ENCODE results near the gene OGFOD3. TPM values are rescaled to one million over a fixed set of nuclear protein-coding genes. Genes with fewer than 3 reads are reported as not detected.

Gene OGFOD3
- polyA plus RNA-seq, 4 donors = 21.5 to 30.3 (median 23.9) TPM

- no peak for DNase-seq (ENCODE audit: low read depth in 4 of 4, low spot score in 3 of 4)
Observed at GRCh38 chr17:82449131-82449882, 30.9 kb upstream of the OGFOD3 start.

- DNase-seq (ENCODE audit: low read depth in 4 of 4, low spot score in 3 of 4) = no peak
Observed at GRCh38 chr17:82447876-82448275, 29.5 kb upstream of the OGFOD3 start.

GRCh38 chr17:82446649-82447048 is 28.3 kb upstream of the OGFOD3 start:
- no peak for DNase-seq (ENCODE audit: low read depth in 4 of 4, low spot score in 3 of 4)

GRCh38 chr17:82446124-82446523 is 27.7 kb upstream of the OGFOD3 start:
- no peak for DNase-seq (ENCODE audit: low read depth in 4 of 4, low spot score in 3 of 4)

GRCh38 chr17:82445542-82445941 is 27.2 kb upstream of the OGFOD3 start:
- no peak for DNase-seq (ENCODE audit: low read depth in 4 of 4, low spot score in 3 of 4)

GRCh38 chr17:82444941-82445521 is 26.6 kb upstream of the OGFOD3 start:
- no peak for DNase-seq (ENCODE audit: low read depth in 4 of 4, low spot score in 3 of 4)

- DNase-seq (ENCODE audit: low read depth in 4 of 4, low spot score in 3 of 4) = no peak
Observed at GRCh38 chr17:82444284-82444893, 26.0 kb upstream of the OGFOD3 start.

- no peak for DNase-seq (ENCODE audit: low read depth in 4 of 4, low spot score in 3 of 4)
Observed at GRCh38 chr17:82443465-82444283, 25.3 kb upstream of the OGFOD3 start.

- DNase-seq (ENCODE audit: low read depth in 4 of 4, low spot score in 3 of 4) = no peak
Observed at GRCh38 chr17:82442643-82443464, 24.5 kb upstream of the OGFOD3 start.

- DNase-seq (ENCODE audit: low read depth in 4 of 4, low spot score in 3 of 4) = no peak
Observed at GRCh38 chr17:82441691-82442487, 23.5 kb upstream of the OGFOD3 start.

- DNase-seq (ENCODE audit: low read depth in 4 of 4, low spot score in 3 of 4) = no peak
Observed at GRCh38 chr17:82440991-82441627, 22.7 kb upstream of the OGFOD3 start.

- DNase-seq (ENCODE audit: low read depth in 4 of 4, low spot score in 3 of 4) = no peak
Observed at GRCh38 chr17:82440469-82440981, 22.1 kb upstream of the OGFOD3 start.

GRCh38 chr17:82439829-82440365 is 21.5 kb upstream of the OGFOD3 start:
- no peak for DNase-seq (ENCODE audit: low read depth in 4 of 4, low spot score in 3 of 4)

- DNase-seq (ENCODE audit: low read depth in 4 of 4, low spot score in 3 of 4) = no peak
Observed at GRCh38 chr17:82439194-82439828, 20.9 kb upstream of the OGFOD3 start.

GRCh38 chr17:82438401-82439193 is 20.2 kb upstream of the OGFOD3 start:
- no peak for DNase-seq (ENCODE audit: low read depth in 4 of 4, low spot score in 3 of 4)

GRCh38 chr17:82437325-82437668 is 18.9 kb upstream of the OGFOD3 start:
- no peak for DNase-seq (ENCODE audit: low read depth in 4 of 4, low spot score in 3 of 4)

GRCh38 chr17:82436601-82437324 is 18.4 kb upstream of the OGFOD3 start:
- no peak for DNase-seq (ENCODE audit: low read depth in 4 of 4, low spot score in 3 of 4)

Data from right renal pelvis (tissue), 4 donors.